ENCODE measurements around the gene PCOLCE2.
A peak's percentile ranks its signal among the peaks of the same experiment; 100 is the strongest.
"Not testable (repeated sequence)": the region's sequence is repeated elsewhere in the genome, so short reads cannot be mapped to it uniquely, and the experiment has no call there.

The PCOLCE2 gene

DNA sequence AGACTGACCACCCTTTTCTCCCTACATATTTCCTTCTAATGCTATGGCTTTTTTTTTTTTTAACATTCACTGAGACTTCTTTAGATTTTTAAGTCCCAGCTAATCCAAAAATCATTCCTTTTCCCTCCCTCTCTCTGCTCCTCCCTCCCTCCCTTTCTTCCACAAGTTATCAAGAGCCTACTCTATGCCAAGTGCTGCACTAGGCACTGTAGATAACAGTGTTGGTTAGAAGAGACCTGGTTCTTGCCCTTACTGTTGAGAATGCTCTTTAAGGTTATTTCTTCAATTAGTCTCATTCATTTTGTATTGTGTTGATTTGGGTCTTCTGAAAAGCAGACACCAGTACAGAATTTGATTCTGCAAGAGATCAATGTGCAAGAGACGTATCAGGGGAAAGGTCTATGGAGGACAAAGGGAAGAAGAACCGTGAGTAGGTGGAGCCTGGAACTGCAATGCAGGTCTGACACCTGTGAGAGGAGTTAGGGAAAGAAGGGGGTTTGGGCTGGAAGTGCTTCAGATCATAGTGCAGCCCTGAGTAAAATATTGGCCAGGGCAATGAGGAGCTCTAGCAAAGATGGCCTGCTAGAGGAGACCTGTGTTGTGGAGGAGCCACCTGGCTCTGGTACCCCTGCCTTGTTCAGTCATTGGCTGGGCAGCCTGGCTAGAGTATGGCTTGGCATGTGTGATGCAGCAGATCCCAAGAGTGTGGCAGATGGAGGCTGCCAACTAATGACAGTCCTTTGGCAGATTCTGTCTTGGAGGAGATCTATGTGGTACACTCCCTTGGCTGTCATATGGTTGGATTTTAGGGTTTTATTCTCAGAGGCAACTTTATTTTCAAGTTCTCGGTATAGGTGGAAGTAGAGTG is 9.7 kb upstream of the PCOLCE2 start:
- DNase-seq (ENCODE audit: low spot score) = no peak

- DNase-seq (ENCODE audit: low spot score) = no peak
Observed at GRCh38 chr3:142897807-142898206, 8.9 kb upstream of the PCOLCE2 start.

- no peak for DNase-seq (ENCODE audit: low spot score)
Observed at GRCh38 chr3:142896996-142897395, 8.1 kb upstream of the PCOLCE2 start.

DNA sequence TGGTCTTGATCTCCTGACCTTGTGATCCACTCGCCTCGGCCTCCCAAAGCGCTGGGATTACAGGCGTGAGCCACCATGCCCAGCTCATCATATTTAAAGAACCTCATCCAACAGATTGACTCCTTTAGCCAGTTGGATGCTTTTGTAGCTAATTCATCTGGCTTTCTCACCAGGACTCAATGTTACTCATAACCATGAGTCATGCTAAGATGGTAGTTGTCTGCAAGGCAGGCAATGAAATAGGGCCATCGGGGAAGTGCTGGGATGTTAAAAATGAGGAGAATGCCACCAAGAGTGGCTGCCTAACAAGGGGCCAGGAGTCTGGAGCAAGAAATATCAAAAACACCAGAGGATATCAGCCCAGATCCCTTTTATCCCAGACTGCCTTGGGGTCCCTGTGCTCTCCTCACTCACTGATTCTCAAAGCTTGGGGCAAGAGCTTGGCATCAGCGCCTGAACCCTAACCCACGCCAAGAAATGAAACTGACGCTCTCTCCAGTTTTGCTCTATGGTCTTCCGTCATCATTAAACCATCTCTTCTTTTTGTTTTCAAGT is 7.4 kb upstream of the PCOLCE2 start:
- peak; percentile 9 for DNase-seq (ENCODE audit: low spot score)

GRCh38 chr3:142894493-142894892 is 5.6 kb upstream of the PCOLCE2 start:
- no peak for DNase-seq (ENCODE audit: low spot score)

DNA sequence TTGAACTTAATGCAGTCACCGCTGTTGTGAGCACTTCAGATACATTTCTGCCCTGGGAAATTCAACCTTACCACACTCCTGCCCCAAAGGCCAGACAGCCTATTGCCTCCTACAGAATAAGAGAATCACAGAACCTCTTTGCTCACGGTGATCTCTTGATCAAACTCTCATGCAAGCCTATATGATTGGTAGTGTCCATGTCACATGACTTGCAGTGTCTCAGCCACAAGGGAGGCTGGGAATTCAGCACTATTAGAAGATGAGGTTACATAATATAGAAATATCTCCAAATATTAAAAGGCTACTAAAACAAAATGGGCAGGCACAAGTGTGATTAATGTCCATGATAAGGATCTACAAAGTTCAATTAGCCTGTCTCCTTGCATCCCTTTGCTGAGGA is 3.8 kb upstream of the PCOLCE2 start:
- no peak for DNase-seq (ENCODE audit: low spot score)

GRCh38 chr3:142890592-142890991 is 1.7 kb upstream of the PCOLCE2 start:
- DNase-seq (ENCODE audit: low spot score) = no peak

DNA sequence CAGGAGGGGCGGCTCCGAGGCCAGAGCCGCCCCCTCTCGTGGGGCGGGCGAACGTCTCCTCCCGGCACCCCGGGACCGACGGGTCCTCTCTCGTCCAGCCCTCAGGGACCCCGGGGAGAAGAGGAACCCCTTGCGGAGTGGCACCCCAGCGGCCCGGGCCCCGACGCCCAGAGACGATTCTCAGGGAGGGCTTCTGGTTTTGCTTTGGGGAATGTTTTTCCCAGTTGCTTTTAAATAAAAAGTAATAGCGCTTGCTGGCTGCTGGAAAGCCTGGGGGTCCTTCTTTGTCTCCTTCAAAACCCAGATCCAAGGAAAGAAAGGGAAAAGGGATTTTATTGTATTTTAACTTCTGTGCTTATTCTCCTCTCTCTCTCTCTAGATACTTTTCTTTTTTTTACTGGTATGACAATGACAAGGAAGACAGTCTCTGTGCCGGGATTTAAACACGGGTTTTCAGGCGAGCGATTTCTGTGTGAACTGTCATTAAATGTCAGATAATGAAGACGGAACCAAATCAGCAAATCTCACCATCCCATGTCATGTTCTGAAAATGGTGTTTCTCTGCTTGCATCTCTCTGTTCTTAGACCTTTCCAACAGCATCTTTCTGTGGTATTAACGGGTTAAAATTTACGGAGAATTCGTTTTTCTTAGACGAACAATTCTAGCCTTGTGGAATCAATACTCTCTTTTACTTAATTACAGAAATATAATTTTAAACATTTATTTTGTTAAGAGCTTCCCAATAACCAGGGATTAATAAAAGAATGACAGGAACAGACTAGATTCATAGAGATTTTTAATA is 530 bp upstream of the PCOLCE2 start:
- DNase-seq (ENCODE audit: low spot score) = no peak

- DNase-seq (ENCODE audit: low spot score) = peak; percentile 84
Observed at GRCh38 chr3:142888099-142888480, 793 bp downstream of the PCOLCE2 start.

DNA sequence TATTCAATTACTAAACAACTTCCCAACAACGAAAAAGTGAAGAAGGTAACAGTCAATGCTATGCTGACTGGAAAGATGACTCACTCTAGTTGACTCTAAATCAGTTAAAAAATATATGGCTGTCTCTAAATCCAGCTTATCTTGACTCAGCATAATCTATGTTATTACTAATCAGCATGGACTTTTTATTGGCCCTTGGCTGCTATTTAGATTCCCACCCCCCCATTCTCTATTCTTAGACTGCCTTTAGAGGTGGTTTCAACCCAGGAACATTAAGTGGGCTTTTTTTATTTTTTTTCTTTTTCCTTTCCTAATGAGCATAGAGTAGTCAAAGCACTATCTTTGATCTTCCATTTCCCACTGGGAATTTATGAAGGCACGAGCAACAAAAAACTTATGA is 1.9 kb downstream of the PCOLCE2 start:
- peak; percentile 38 for DNase-seq (ENCODE audit: low spot score)

DNA sequence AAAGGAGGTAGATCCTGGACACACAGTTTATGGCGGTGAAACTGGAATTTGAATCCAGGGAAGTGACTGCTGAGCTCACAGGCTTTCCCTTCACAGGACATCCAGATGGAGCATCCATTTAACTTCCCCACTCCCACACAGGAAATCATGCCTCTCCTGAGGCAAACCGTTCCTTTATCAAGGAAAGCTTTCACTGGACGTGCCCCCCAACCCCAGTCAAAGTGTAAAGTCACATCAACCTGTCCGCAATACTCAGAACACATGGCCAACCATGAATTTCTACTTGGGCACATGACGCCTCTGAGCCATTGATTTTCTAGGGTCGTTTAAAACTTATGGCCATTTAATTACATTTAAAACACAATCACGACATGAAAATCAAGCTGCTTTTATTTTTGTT is 2.9 kb downstream of the PCOLCE2 start:
- no peak for DNase-seq (ENCODE audit: low spot score)

- DNase-seq (ENCODE audit: low spot score) = no peak
Observed at GRCh38 chr3:142884531-142884930, 4.4 kb downstream of the PCOLCE2 start.

- not testable (repeated sequence) for DNase-seq (ENCODE audit: low spot score)
Observed at GRCh38 chr3:142883534-142883933, 5.3 kb downstream of the PCOLCE2 start.

DNA sequence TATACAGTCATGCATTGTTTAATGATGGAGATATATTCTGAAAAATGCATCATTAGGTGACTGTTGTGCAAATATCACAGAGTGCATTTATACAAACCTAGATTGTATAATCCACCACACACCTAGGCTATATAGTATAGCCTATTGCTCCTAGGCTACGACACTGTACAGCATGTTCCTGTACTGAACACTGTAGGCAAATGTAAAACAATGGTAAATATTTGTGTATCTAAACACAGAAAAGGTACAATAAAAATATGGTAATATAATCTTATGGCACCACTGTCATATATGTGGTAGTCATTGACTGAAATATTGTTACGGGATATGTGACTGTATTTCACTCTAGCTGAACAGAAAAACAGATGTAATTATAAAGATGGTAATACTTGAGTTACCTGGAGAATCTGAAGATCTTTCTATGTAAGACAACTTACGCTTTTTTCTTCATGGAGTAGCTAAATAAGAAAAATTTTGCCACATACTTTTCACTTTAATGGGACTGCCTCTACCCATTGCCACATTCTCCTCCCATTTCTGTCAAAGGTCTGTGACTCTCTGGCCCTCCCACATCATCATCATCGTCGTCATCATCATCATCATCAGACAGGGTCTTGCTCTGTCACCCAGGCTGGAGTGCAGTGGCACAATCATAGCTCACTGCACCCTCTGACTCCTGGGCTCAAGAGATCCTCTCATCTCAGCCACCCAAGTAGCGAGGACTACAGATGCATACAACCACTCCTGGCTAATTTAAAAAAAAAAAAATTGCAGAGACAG is 7.2 kb downstream of the PCOLCE2 start:
- no peak for DNase-seq (ENCODE audit: low spot score)

DNA sequence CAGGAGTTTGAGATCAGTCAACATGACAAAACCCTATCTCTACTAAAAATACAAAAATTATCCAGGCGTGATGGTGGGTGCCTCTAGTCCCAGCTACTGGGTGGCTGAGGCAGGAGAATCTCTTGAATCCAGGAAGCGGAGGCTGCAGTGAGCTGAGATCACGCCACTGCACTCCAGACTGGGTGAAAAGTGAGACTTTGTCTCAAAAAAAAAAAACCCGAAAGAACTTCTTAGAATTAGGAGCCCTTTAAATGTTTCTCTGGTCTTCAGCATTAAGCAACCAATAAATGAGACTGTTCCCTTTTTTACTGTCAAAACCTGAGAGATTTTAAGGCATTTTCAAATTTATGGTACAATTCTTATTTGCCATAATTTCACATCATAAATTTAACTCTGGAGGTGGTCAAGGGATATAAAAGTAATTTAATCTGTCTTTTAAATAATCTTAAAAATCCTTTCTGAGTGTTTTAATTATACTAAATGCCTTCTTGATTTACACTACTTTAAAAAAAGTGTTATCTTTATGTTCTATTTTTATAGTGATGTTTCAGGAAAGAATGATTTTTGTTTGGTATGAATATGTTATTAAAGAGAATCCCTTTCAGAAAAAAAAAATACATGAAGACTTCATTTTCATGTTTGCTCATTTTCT is 10.1 kb downstream of the PCOLCE2 start:
- no peak for DNase-seq (ENCODE audit: low spot score)

- DNase-seq (ENCODE audit: low spot score) = no peak
Observed at GRCh38 chr3:142876417-142876816, 12.5 kb downstream of the PCOLCE2 start.

DNA sequence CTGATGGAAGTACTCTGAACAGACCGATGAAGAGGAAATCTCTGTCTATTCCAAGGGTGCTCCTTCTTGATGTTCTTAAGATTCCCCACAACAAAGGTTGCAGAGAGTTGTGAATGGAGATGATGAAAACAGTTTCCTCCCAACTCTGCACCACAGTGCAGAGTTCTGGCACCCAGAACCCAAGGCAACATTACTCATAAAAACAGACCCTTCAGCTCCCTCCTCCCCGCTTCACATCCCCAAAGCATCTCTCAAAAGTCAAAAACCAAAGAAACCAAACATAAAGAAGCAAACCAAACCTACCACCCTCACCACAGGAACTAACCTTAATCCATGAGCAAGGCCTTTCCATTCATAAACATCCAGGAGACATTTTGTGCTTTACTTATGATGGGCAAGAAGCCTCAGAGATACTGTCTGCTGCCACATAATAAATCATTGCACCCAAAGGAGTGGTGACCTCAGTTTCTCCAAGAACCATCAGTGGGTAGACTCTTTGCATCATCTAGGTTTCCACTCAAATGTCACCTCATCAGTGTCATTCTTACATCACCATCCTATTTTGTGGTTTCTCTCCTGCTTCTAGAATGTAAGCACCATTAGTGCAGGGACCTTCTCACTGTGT is 13.2 kb downstream of the PCOLCE2 start:
- no peak for DNase-seq (ENCODE audit: low spot score)

DNA sequence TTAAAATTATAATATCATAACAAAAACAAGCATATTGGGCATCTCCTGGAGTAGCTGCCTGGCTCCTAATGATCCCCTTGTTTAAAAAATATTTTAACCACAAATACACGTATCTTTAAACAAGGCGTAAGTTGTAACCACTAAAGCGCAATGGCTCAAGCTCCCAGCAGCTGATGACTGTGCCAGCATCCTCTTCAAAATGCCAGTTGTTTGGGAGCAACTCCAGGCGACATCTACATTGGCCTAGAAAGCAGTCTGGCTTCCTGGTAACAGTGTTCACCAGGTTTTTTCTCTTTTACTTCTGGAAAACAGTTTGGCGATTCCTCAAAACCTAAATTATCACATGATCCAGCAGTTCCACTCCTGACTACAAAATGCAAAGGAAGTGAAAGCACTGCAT is 13.8 kb downstream of the PCOLCE2 start:
- DNase-seq (ENCODE audit: low spot score) = no peak

- DNase-seq (ENCODE audit: low spot score) = not testable (repeated sequence)
Observed at GRCh38 chr3:142868382-142868781, 20.5 kb downstream of the PCOLCE2 start.

- DNase-seq (ENCODE audit: low spot score) = peak; percentile 85
Observed at GRCh38 chr3:142866841-142867631, 21.8 kb downstream of the PCOLCE2 start.
